Stimulated activated CD4-positive, alpha-beta T cell treated with anti-CD3 and anti-CD28 coated beads, Interleukin-15, amount 100 ng/mL, for 1 hour (primary cell): ENCODE data around the gene ATOH8.

Experiments
- DNase-seq, 2 donors: peaks; one replicate each; pipeline ENCODE4 v3.0.0-alpha.2; 2020; ENCODE audit warnings: low read depth in 1 of 2, low spot score in 1 of 2

The ATOH8 gene

GRCh38 chr2:85735691-85736090 is 18.1 kb upstream of the ATOH8 start:
- DNase-seq, result no peak

GRCh38 chr2:85736456-85737355 is 17.1 kb upstream of the ATOH8 start:
- no peak for DNase-seq

GRCh38 chr2:85737481-85737880 is 16.3 kb upstream of the ATOH8 start:
- no peak for DNase-seq

GRCh38 chr2:85737961-85738360 is 15.8 kb upstream of the ATOH8 start:
- DNase-seq, result no peak

- DNase-seq, result no peak
These were observed 13.6 kb upstream of the ATOH8 start for GRCh38 chr2:85740193-85740592.

GRCh38 chr2:85741211-85741832 is 12.5 kb upstream of the ATOH8 start:
- no peak for DNase-seq

GRCh38 chr2:85741833-85742455 is 11.8 kb upstream of the ATOH8 start:
- DNase-seq, result no peak

- no peak for DNase-seq
These were observed 10.3 kb upstream of the ATOH8 start for GRCh38 chr2:85743304-85743978.

GRCh38 chr2:85744055-85744454 is 9.7 kb upstream of the ATOH8 start:
- no peak for DNase-seq

GRCh38 chr2:85744741-85745601 is 8.8 kb upstream of the ATOH8 start:
- no peak for DNase-seq

GRCh38 chr2:85745619-85746018 is 8.2 kb upstream of the ATOH8 start:
- no peak for DNase-seq

- no peak for DNase-seq
These were observed 7.3 kb upstream of the ATOH8 start for GRCh38 chr2:85746321-85747004.

- no peak for DNase-seq
These were observed 6.3 kb upstream of the ATOH8 start for GRCh38 chr2:85747441-85747840.

GRCh38 chr2:85748039-85748734 is 5.6 kb upstream of the ATOH8 start:
- no peak for DNase-seq

GRCh38 chr2:85748985-85749875 is 4.6 kb upstream of the ATOH8 start:
- DNase-seq, result no peak

GRCh38 chr2:85750587-85751575 is 2.9 kb upstream of the ATOH8 start:
- peak in 1 of 2 donors; percentile 29 for DNase-seq

GRCh38 chr2:85751627-85752026 is 2.2 kb upstream of the ATOH8 start:
- DNase-seq, result no peak
